Ammon's horn (tissue), 1 donor: ENCODE data around the gene PRICKLE2.
A peak's percentile ranks its signal among the peaks of the same experiment; 100 is the strongest.

ENCODE experiments used
- DNase-seq: peaks from one replicate; pipeline ENCODE4 v3.0.0-alpha.2; 2016; ENCODE audit warnings: low spot score

Gene PRICKLE2

GRCh38 chr3:64157150-64158035 lies 67.9 kb downstream of the PRICKLE2 start:
- DNase-seq, result no peak

GRCh38 chr3:64155328-64155727 lies 69.9 kb downstream of the PRICKLE2 start:
- no peak for DNase-seq

GRCh38 chr3:64152676-64153466 lies 72.4 kb downstream of the PRICKLE2 start:
- DNase-seq, result no peak

GRCh38 chr3:64152086-64152485 lies 73.2 kb downstream of the PRICKLE2 start:
- DNase-seq, result peak; percentile 38

GRCh38 chr3:64151342-64151871 lies 73.9 kb downstream of the PRICKLE2 start:
- DNase-seq, result no peak

- DNase-seq, result peak; percentile 60
Measured at GRCh38 chr3:64150623-64151207, 74.6 kb downstream of the PRICKLE2 start.

- DNase-seq, result no peak
Measured at GRCh38 chr3:64149886-64150285, 75.4 kb downstream of the PRICKLE2 start.

- no peak for DNase-seq
Measured at GRCh38 chr3:64148955-64149653, 76.2 kb downstream of the PRICKLE2 start.

GRCh38 chr3:64147211-64147610 lies 78.1 kb downstream of the PRICKLE2 start:
- no peak for DNase-seq

GRCh38 chr3:64145438-64145837 lies 79.8 kb downstream of the PRICKLE2 start:
- DNase-seq, result no peak

GRCh38 chr3:64144241-64144900 lies 80.9 kb downstream of the PRICKLE2 start:
- DNase-seq, result no peak

- DNase-seq, result no peak
Measured at GRCh38 chr3:64143409-64144130, 81.7 kb downstream of the PRICKLE2 start.

GRCh38 chr3:64141476-64141875 lies 83.8 kb downstream of the PRICKLE2 start:
- peak; percentile 54 for DNase-seq

GRCh38 chr3:64140651-64141050 lies 84.6 kb downstream of the PRICKLE2 start:
- DNase-seq, result no peak

GRCh38 chr3:64138656-64139375 lies 86.5 kb downstream of the PRICKLE2 start:
- DNase-seq, result no peak

GRCh38 chr3:64138046-64138445 lies 87.2 kb downstream of the PRICKLE2 start:
- no peak for DNase-seq

GRCh38 chr3:64134882-64135281 lies 90.4 kb downstream of the PRICKLE2 start:
- no peak for DNase-seq

GRCh38 chr3:64133987-64134386 lies 91.3 kb downstream of the PRICKLE2 start:
- no peak for DNase-seq

- DNase-seq, result no peak
Measured at GRCh38 chr3:64133272-64133671, 92.0 kb downstream of the PRICKLE2 start.
